ENCODE results near the gene CDK6. TPM values are rescaled to one million over a fixed set of nuclear protein-coding genes. Genes with fewer than 3 reads are reported as not detected.

The CDK6 gene
- total RNA-seq, 6 experiments from 2014 or later = 6.9 to 23.7 (median 17.0) TPM

DNA sequence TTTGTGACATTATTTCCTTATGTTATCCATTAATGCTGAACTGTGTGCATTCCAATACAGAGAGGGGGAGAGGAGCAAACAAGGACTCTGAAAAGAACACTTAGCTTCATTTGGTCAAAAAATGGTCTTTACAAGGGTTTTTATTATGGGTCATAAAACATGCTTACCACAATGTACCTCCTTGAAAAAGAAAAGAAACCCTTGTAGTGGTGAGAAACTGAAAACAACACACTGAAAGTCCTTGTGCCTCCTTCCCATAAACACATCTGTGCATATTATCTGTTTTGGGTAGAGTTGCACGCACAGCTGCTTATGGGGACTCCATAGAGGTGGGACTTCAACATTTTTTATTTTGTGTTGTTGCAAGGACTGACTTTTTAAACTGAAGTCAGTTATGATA lies 98.7 kb downstream of the CDK6 start:
- Histone ChIP-seq H3K27ac (no peak overlapping the region), H3K27me3 (no peaks in the 10 kb centered on the region), H3K4me1 (peaks cover 0 to 18% (median 0%) of the 10 kb centered on the region in 4 donors), H3K4me3 (no peak overlapping the region), H3K36me3 (no peaks in the 10 kb centered on the region), H3K9me3 (no peaks in the 10 kb centered on the region)
- 100% methylated on average over 1 of the region's 1 CpG for WGBS (ENCODE audit: insufficient coverage, low coverage, low lambda C conversion rate, missing lambda C conversion rate)
- DNase-seq (no peak), ATAC-seq (no peak)
- TF ChIP-seq POLR2A (IDR thresholded peaks at IDR 0.05) (no peak), CTCF (IDR thresholded peaks at IDR 0.05) (no peak)
- intact Hi-C loops (cut with DNase I) = no loop called here

GRCh38 chr7:92736870-92737269 lies 99.5 kb downstream of the CDK6 start:
- no peaks in the 10 kb centered on the region for H3K27me3 ChIP-seq
- TF ChIP-seq CTCF (IDR thresholded peaks at IDR 0.05) = no peak
- TF ChIP-seq POLR2A (IDR thresholded peaks at IDR 0.05) = no peak
- H3K36me3 ChIP-seq = no peaks in the 10 kb centered on the region
- H3K9me3 ChIP-seq = no peaks in the 10 kb centered on the region
- peaks cover 0 to 9% (median 0%) of the 10 kb centered on the region in 4 donors for H3K4me1 ChIP-seq
- DNase-seq (no peak), ATAC-seq (no peak)
- H3K4me3 ChIP-seq = no peak overlapping the region
- WGBS (ENCODE audit: insufficient coverage, low coverage, low lambda C conversion rate, missing lambda C conversion rate) = 100% methylated on average over 3 of the region's 3 CpGs
- H3K27ac ChIP-seq = no peak overlapping the region
- intact Hi-C loops (cut with DNase I) = no loop called here

DNA sequence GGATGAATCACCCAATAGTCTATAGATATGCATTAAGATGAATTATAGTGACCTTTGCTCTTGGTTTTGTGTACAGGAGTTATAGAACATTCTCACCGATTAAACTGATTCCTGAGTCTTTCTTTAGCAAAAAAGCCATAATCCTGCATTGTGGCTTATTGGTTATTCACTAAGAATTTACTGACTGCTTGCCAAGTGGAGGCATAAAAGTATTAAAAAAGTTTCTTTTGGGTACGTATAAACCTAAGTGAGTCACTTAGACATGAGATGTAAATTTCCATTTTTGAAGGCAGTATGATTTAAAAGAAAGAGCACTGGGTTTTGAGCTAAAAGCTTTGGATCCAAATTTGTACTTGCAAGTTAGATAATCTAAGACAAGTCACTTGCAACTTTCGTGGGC lies 100.7 kb downstream of the CDK6 start:
- Histone ChIP-seq H3K27ac (no peak overlapping the region), H3K27me3 (no peaks in the 10 kb centered on the region), H3K9me3 (no peaks in the 10 kb centered on the region), H3K36me3 (no peaks in the 10 kb centered on the region), H3K4me3 (no peak overlapping the region), H3K4me1 (no peaks in the 10 kb centered on the region)
- ATAC-seq (no peak), DNase-seq (no peak)
- 85% methylated on average over 3 of the region's 3 CpGs for WGBS (ENCODE audit: insufficient coverage, low coverage, low lambda C conversion rate, missing lambda C conversion rate)
- intact Hi-C loops (cut with DNase I) = no loop called here
- TF ChIP-seq CTCF (IDR thresholded peaks at IDR 0.05) (no peak), POLR2A (IDR thresholded peaks at IDR 0.05) (no peak)

DNA sequence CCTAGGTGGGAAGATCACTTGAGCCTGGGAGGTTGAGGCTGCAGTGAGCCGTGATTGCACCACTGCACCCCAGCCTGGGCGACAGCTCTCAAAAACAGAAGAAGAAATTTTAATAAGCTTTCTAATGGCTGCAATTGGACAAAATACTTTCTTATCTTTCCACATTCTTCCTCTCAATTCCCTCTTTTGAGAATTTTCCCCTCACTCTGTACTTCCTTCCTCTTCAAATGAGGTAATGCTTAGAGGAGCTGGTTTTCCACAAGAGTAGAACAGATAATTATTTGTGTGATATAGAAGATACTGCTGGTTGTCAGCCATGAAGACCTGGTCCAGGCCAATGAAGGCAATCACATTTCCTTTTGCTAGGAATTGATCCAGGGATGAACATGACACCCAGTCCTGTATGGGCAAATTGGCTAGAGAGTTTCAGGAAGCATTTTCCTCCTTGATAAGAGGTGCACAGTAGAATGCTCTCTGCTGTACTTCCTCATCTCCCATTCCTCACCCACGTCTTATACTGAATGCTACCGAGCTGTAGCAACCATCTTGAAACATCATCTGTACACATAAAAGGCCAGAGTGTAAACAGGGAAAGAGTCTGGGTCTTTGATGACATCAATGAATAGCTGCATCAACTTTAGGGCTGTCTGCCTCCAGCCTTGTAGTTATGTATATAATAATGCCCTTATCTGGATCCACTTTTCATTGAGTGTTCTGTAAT lies 103.9 kb downstream of the CDK6 start:
- 61% methylated on average over 2 of the region's 4 CpGs for WGBS (ENCODE audit: insufficient coverage, low coverage, low lambda C conversion rate, missing lambda C conversion rate)
- Histone ChIP-seq H3K4me3 (no peak overlapping the region), H3K27ac (no peak overlapping the region), H3K36me3 (no peaks in the 10 kb centered on the region), H3K4me1 (no peaks in the 10 kb centered on the region), H3K27me3 (no peaks in the 10 kb centered on the region), H3K9me3 (no peaks in the 10 kb centered on the region)
- intact Hi-C loops (cut with DNase I) = no loop called here
- TF ChIP-seq POLR2A (IDR thresholded peaks at IDR 0.05) (no peak), CTCF (IDR thresholded peaks at IDR 0.05) (no peak)
- DNase-seq (no peak), ATAC-seq (no peak)

Measured in right lobe of liver (tissue), 6 donors.